Prostate gland (tissue), 2 donors: Measurements from ENCODE around the gene XPO6. TPM values are rescaled to one million over a fixed set of nuclear protein-coding genes. Genes with fewer than 3 reads are reported as not detected.

ENCODE experiments used
- DNase-seq: peaks from one replicate; pipeline ENCODE4 v3.0.0-alpha.2; 2019; ENCODE audit warnings: low spot score
- H3K27ac ChIP-seq, 2 donors: fragments of 200-600 bp; sonication (generic); 2 replicates each; pipeline ENCODE4 v1.5.1; 2017 to 2019
- H3K27me3 ChIP-seq: fragments of 200-600 bp; sonication (generic); replicated peaks from 2 replicates; pipeline ENCODE4 v1.5.1; 2019; ENCODE audit not compliant: insufficient read depth
- H3K36me3 ChIP-seq, 2 donors: fragments of 200-600 bp; sonication (generic); 1 replicate in 1 of 2; 2 replicates in 1 of 2; pipeline versions ENCODE4 v1.5.1 to v1.8.1; 2017 to 2019
- H3K4me1 ChIP-seq: fragments of 200-600 bp; sonication (generic); replicated peaks from 2 replicates; pipeline ENCODE4 v1.5.1; 2019
- H3K4me3 ChIP-seq, 2 donors: fragments of 200-600 bp; sonication (generic); 2 replicates each; pipeline ENCODE4 v1.5.1; 2017 to 2019
- H3K9me3 ChIP-seq: fragments of 200-600 bp; sonication (generic); 2 replicates; pipeline ENCODE4 v1.5.1; 2017
- CTCF ChIP-seq, 4 experiments: fragments of 200-600 bp in 2 of 4; fragments of 450-650 bp in 2 of 4; sonication (generic) in 2 of 4; IDR thresholded peaks; 1 replicate in 3 of 4; 2 replicates in 1 of 4; pipeline ENCODE4 v1.5.1; 2016 to 2019; ENCODE audit warnings: antibody characterized with exemption in 4 of 4, mild to moderate bottlenecking in 2 of 4, moderate library complexity in 2 of 4
- POLR2A ChIP-seq: fragments of 450-650 bp; IDR thresholded peaks from one replicate; pipeline ENCODE4 v1.6.1; 2016; ENCODE audit warnings: antibody characterized with exemption, mild to moderate bottlenecking
- POLR2AphosphoS5 ChIP-seq: sonication (generic); formaldehyde crosslinking; IDR thresholded peaks from one replicate; pipeline ENCODE4 v1.6.1; 2017; ENCODE audit warnings: antibody characterized with exemption
- WGBS: methylation state at CpG from one replicate; pipeline ENCODE4 v1.1.5; 2018; 5-methylcytosine and 5-hydroxymethylcytosine counted together
- intact Hi-C: fragments of 100-400 bp; cut with DNase I; formaldehyde crosslinking; loops from one replicate; pipeline ENCODE4 v1.14.2; 2022
- total RNA-seq, 2 donors: library from RNA; depleted of rRNA; stranded (reverse); fragments of >200 nt; gene quantifications; one replicate each; pipeline ENCODE4 v1.1.0, GENCODE V29; 2016

XPO6 gene
- total RNA-seq, 2 donors from 2014 or later = 51.1 to 145 TPM

- no peaks in the 10 kb centered on the region for H3K36me3 ChIP-seq
- DNase-seq = no peak
Measured at GRCh38 chr16:28200661-28201060, 11.1 kb downstream of the XPO6 start.

GRCh38 chr16:28196387-28196987 lies 15.3 kb downstream of the XPO6 start:
- Histone ChIP-seq H3K4me3 (no peak overlapping the region), H3K9me3 (no peaks in the 10 kb centered on the region), H3K27ac (no peak overlapping the region), H3K36me3 (no peaks in the 10 kb centered on the region), H3K27me3 (no peaks in the 10 kb centered on the region), H3K4me1 (no peaks in the 10 kb centered on the region)
- WGBS = 93% methylated on average over 5 of the region's 5 CpGs
- intact Hi-C loops = no loop called here
- no peak for DNase-seq
- TF ChIP-seq POLR2A (no peak), CTCF (IDR thresholded peaks at IDR 0.05) (no peak), POLR2AphosphoS5 (no peak)

More at GRCh38 chr16:28200661-28201060, 11.1 kb downstream of the XPO6 start:
- Histone ChIP-seq H3K9me3 (no peaks in the 10 kb centered on the region), H3K27me3 (no peaks in the 10 kb centered on the region), H3K27ac (no peak overlapping the region), H3K4me1 (no peaks in the 10 kb centered on the region), H3K4me3 (no peak overlapping the region)
- WGBS = 57% methylated on average over 5 of the region's 5 CpGs
- intact Hi-C loops = loop anchor here (10.0 kb wide), 1 partner anchor 46 kb away; no protein-coding TSS in a partner anchor
- TF ChIP-seq POLR2AphosphoS5 (no peak), CTCF (IDR thresholded peaks at IDR 0.05) (no peak), POLR2A (no peak)

- intact Hi-C loops = no loop called here
- Histone ChIP-seq H3K4me3 (no peak overlapping the region), H3K4me1 (no peaks in the 10 kb centered on the region), H3K9me3 (no peaks in the 10 kb centered on the region), H3K27me3 (no peaks in the 10 kb centered on the region), H3K27ac (no peak overlapping the region), H3K36me3 (no peaks in the 10 kb centered on the region)
- WGBS = 96% methylated on average over 2 of the region's 2 CpGs
- no peak for TF ChIP-seq POLR2A
- TF ChIP-seq CTCF (IDR thresholded peaks at IDR 0.05) = no peak
- no peak for TF ChIP-seq POLR2AphosphoS5
- DNase-seq = no peak
Measured at GRCh38 chr16:28195859-28196258, 15.9 kb downstream of the XPO6 start.

GRCh38 chr16:28193530-28194423 lies 18.0 kb downstream of the XPO6 start:
- no peak for DNase-seq
- H3K4me3 ChIP-seq = no peak overlapping the region
- no peaks in the 10 kb centered on the region for H3K36me3 ChIP-seq
- H3K27me3 ChIP-seq = no peaks in the 10 kb centered on the region
- no peaks in the 10 kb centered on the region for H3K9me3 ChIP-seq
- intact Hi-C loops = no loop called here
- WGBS = 78% methylated on average over 14 of the region's 14 CpGs
- no peak overlapping the region for H3K27ac ChIP-seq
- no peaks in the 10 kb centered on the region for H3K4me1 ChIP-seq
- TF ChIP-seq CTCF (IDR thresholded peaks at IDR 0.05) = no peak
- TF ChIP-seq POLR2A = no peak
- TF ChIP-seq POLR2AphosphoS5 = no peak
